NCI-H2171 (cell line): ENCODE results near the gene BOD1L1.

ENCODE experiments used
- DNase-seq: peaks from one replicate; lab custom pipeline; 2025; lab: John Stamatoyannopoulos, UW

Gene BOD1L1

GRCh38 chr4:13539047-13539618 is 88.4 kb downstream of the BOD1L1 start:
- no peak for DNase-seq

- DNase-seq, result no peak
Observed at GRCh38 chr4:13538427-13538973, 89.0 kb downstream of the BOD1L1 start.

- DNase-seq, result no peak
Observed at GRCh38 chr4:13537832-13538177, 89.7 kb downstream of the BOD1L1 start.

GRCh38 chr4:13537011-13537831 is 90.3 kb downstream of the BOD1L1 start:
- no peak for DNase-seq

GRCh38 chr4:13536607-13537006 is 90.9 kb downstream of the BOD1L1 start:
- no peak for DNase-seq

- no peak for DNase-seq
Observed at GRCh38 chr4:13535708-13536361, 91.7 kb downstream of the BOD1L1 start.

GRCh38 chr4:13535118-13535517 is 92.4 kb downstream of the BOD1L1 start:
- no peak for DNase-seq

- DNase-seq, result no peak
Observed at GRCh38 chr4:13534344-13535063, 93.0 kb downstream of the BOD1L1 start.

- no peak for DNase-seq
Observed at GRCh38 chr4:13533670-13534343, 93.7 kb downstream of the BOD1L1 start.

GRCh38 chr4:13531625-13531998 is 95.9 kb downstream of the BOD1L1 start:
- DNase-seq, result no peak

- DNase-seq, result no peak
Observed at GRCh38 chr4:13530823-13531624, 96.5 kb downstream of the BOD1L1 start.

- no peak for DNase-seq
Observed at GRCh38 chr4:13529128-13529919, 98.2 kb downstream of the BOD1L1 start.

GRCh38 chr4:13528821-13529127 is 98.8 kb downstream of the BOD1L1 start:
- no peak for DNase-seq

GRCh38 chr4:13527981-13528820 is 99.3 kb downstream of the BOD1L1 start:
- no peak for DNase-seq

- no peak for DNase-seq
Observed at GRCh38 chr4:13527192-13527980, 100.1 kb downstream of the BOD1L1 start.

- DNase-seq, result no peak
Observed at GRCh38 chr4:13526658-13527057, 100.9 kb downstream of the BOD1L1 start.

- DNase-seq, result no peak
Observed at GRCh38 chr4:13525606-13526281, 101.8 kb downstream of the BOD1L1 start.
